Measurements from ENCODE around the gene GAPDH. TPM values are rescaled to one million over a fixed set of nuclear protein-coding genes. Genes with fewer than 3 reads are reported as not detected.

GAPDH gene
- total RNA-seq, 2 experiments from 2014 or later, result 6,175 to 6,471 TPM

Other genes with a start within 250 kb of the GAPDH start
- gene PLEKHG6, start 223.8 kb upstream of the GAPDH start, total RNA-seq, result under 1 TPM in 1 of 2 experiments, not detected in 1; 0.47 TPM
- 10 to 100 TPM; 58.8 to 63.4 TPM for gene TNFRSF1A, start 192.4 kb upstream of the GAPDH start, total RNA-seq
- 1 to 10 TPM in 1 of 2 experiments, under 1 TPM in 1; 0.47 to 1.5 TPM for gene SCNN1A, start 159.0 kb upstream of the GAPDH start, total RNA-seq
- gene LTBR, start 150.4 kb upstream of the GAPDH start, total RNA-seq, result under 1 TPM in 1 of 2 experiments, not detected in 1; 0.34 TPM
- 100 to 1,000 TPM; 112 to 131 TPM for gene CD27, start 89.6 kb upstream of the GAPDH start, total RNA-seq
- 10 to 100 TPM; 31.2 to 32.5 TPM for gene TAPBPL, start 82.5 kb upstream of the GAPDH start, total RNA-seq
- 10 to 100 TPM; 46.6 to 48.9 TPM for gene VAMP1, start 63.8 kb upstream of the GAPDH start, total RNA-seq
- 100 to 1,000 TPM; 217 to 228 TPM for gene MRPL51, start 41.3 kb upstream of the GAPDH start, total RNA-seq
- gene NCAPD2, start 40.4 kb upstream of the GAPDH start, total RNA-seq, result 100 to 1,000 TPM; 195 to 201 TPM
- 10 to 100 TPM; 24.9 to 25.5 TPM for gene IFFO1, start 21.5 kb downstream of the GAPDH start, total RNA-seq
- gene NOP2, start 33.8 kb downstream of the GAPDH start, total RNA-seq, result 10 to 100 TPM; 84.2 to 87.6 TPM
- 100 to 1,000 TPM; 277 to 292 TPM for gene CHD4, start 72.9 kb downstream of the GAPDH start, total RNA-seq
- 10 to 100 TPM; 16.5 to 16.8 TPM for gene LPAR5, start 101.4 kb downstream of the GAPDH start, total RNA-seq
- 1 to 10 TPM in 1 of 2 experiments, under 1 TPM in 1; 0.76 to 1.7 TPM for gene ACRBP, start 112.9 kb downstream of the GAPDH start, total RNA-seq
- 10 to 100 TPM; 24.9 TPM for gene ING4, start 128.6 kb downstream of the GAPDH start, total RNA-seq
- 10 to 100 TPM; 71.9 to 76.4 TPM for gene ZNF384, start 154.9 kb downstream of the GAPDH start, total RNA-seq
- not detected for gene PIANP, start 166.3 kb downstream of the GAPDH start, total RNA-seq
- gene COPS7A, start 189.5 kb downstream of the GAPDH start, total RNA-seq, result 10 to 100 TPM; 26.9 to 29.7 TPM
- gene MLF2, start 218.6 kb downstream of the GAPDH start, total RNA-seq, result 100 to 1,000 TPM; 109 to 113 TPM
- gene PTMS, start 231.8 kb downstream of the GAPDH start, total RNA-seq, result 10 to 100 TPM; 42.9 to 47.4 TPM
- 10 to 100 TPM; 43.0 to 45.2 TPM for gene LAG3, start 238.0 kb downstream of the GAPDH start, total RNA-seq